ENCODE results near the gene CD82.
A peak's percentile ranks its signal among the peaks of the same experiment; 100 is the strongest.

Gene CD82

GRCh38 chr11:44572436-44572835 is 7.0 kb downstream of the CD82 start:
- peak in 1 of 10 donors; percentile 75 for DNase-seq
- intact Hi-C loops (cut with DNase I) = no loop called here

- peak in 1 of 10 donors; percentile 72 for DNase-seq
- intact Hi-C loops (cut with DNase I) = no loop called here
These were observed 7.4 kb downstream of the CD82 start for GRCh38 chr11:44572884-44573283.

- DNase-seq = peak in 1 of 10 donors; percentile 16
- intact Hi-C loops (cut with DNase I) = no loop called here
These were observed 7.9 kb downstream of the CD82 start for GRCh38 chr11:44573333-44573732.

GRCh38 chr11:44574610-44575287 is 9.3 kb downstream of the CD82 start:
- no peak for DNase-seq
- intact Hi-C loops (cut with DNase I) = no loop called here

GRCh38 chr11:44575288-44575672 is 9.8 kb downstream of the CD82 start:
- intact Hi-C loops (cut with DNase I) = no loop called here
- DNase-seq = peak in 3 of 10 donors; percentile 24 to 49 (median 46)

GRCh38 chr11:44575962-44576361 is 10.5 kb downstream of the CD82 start:
- intact Hi-C loops (cut with DNase I) = no loop called here

GRCh38 chr11:44576656-44577055 is 11.2 kb downstream of the CD82 start:
- no peak for DNase-seq
- intact Hi-C loops (cut with DNase I) = no loop called here

More at GRCh38 chr11:44575962-44576361, 10.5 kb downstream of the CD82 start:
- DNase-seq = peak in 2 of 10 donors; percentile 12 to 62

- intact Hi-C loops (cut with DNase I) = no loop called here
- peak in 2 of 10 donors; percentile 45 to 76 for DNase-seq
These were observed 11.9 kb downstream of the CD82 start for GRCh38 chr11:44577231-44577830.

GRCh38 chr11:44578279-44578678 is 12.8 kb downstream of the CD82 start:
- peak in 1 of 10 donors; percentile 39 for DNase-seq
- intact Hi-C loops (cut with DNase I) = no loop called here

GRCh38 chr11:44579302-44579761 is 13.9 kb downstream of the CD82 start:
- intact Hi-C loops (cut with DNase I) = no loop called here
- peak in 1 of 10 donors; percentile 76 for DNase-seq

GRCh38 chr11:44580701-44581100 is 15.2 kb downstream of the CD82 start:
- intact Hi-C loops (cut with DNase I) = no loop called here
- no peak for DNase-seq

GRCh38 chr11:44581246-44581645 is 15.8 kb downstream of the CD82 start:
- intact Hi-C loops (cut with DNase I) = no loop called here
- DNase-seq = no peak

GRCh38 chr11:44582641-44583352 is 17.3 kb downstream of the CD82 start:
- DNase-seq = no peak
- intact Hi-C loops (cut with DNase I) = no loop called here

GRCh38 chr11:44583353-44583669 is 17.8 kb downstream of the CD82 start:
- intact Hi-C loops (cut with DNase I) = no loop called here
- no peak for DNase-seq

GRCh38 chr11:44585421-44585820 is 20.0 kb downstream of the CD82 start:
- peak in 2 of 10 donors; percentile 40 to 86 for DNase-seq
- intact Hi-C loops (cut with DNase I) = no loop called here

GRCh38 chr11:44589301-44589700 is 23.8 kb downstream of the CD82 start:
- peak in 2 of 10 donors; percentile 43 to 90 for DNase-seq
- intact Hi-C loops (cut with DNase I) = no loop called here

GRCh38 chr11:44590769-44591168 is 25.3 kb downstream of the CD82 start:
- no peak for DNase-seq
- intact Hi-C loops (cut with DNase I) = no loop called here

GRCh38 chr11:44591557-44591956 is 26.1 kb downstream of the CD82 start:
- no peak for DNase-seq
- intact Hi-C loops (cut with DNase I) = no loop called here

- no peak for DNase-seq
- intact Hi-C loops (cut with DNase I) = no loop called here
These were observed 26.9 kb downstream of the CD82 start for GRCh38 chr11:44592125-44592940.

- intact Hi-C loops (cut with DNase I) = no loop called here
- peak; percentile 77 to 99 (median 90) for DNase-seq
These were observed 27.8 kb downstream of the CD82 start for GRCh38 chr11:44593251-44593650.

GRCh38 chr11:44595006-44595405 is 29.5 kb downstream of the CD82 start:
- intact Hi-C loops (cut with DNase I) = no loop called here
- no peak for DNase-seq
